GM18520 (cell line): ENCODE data around the gene GNL2.
"Not testable (repeated sequence)": the region's sequence is repeated elsewhere in the genome, so short reads cannot be mapped to it uniquely, and the experiment has no call there.

Experiments
- ATAC-seq: cut with Tn5 transposase; IDR thresholded peaks from one replicate; pipeline ENCODE4 v1.9.1; 2021; ENCODE audit not compliant: unreplicated experiment

The GNL2 gene

GRCh38 chr1:37560401-37561132 is 35.2 kb downstream of the GNL2 start:
- no peak for ATAC-seq

GRCh38 chr1:37559957-37560379 is 35.8 kb downstream of the GNL2 start:
- ATAC-seq = not testable (repeated sequence)

GRCh38 chr1:37559080-37559479 is 36.7 kb downstream of the GNL2 start:
- ATAC-seq = no peak

GRCh38 chr1:37558411-37558810 is 37.3 kb downstream of the GNL2 start:
- no peak for ATAC-seq

- ATAC-seq = no peak
These were observed 38.3 kb downstream of the GNL2 start for GRCh38 chr1:37557402-37557801.

- no peak for ATAC-seq
These were observed 39.0 kb downstream of the GNL2 start, which contains the start of gene DNALI1 for GRCh38 chr1:37556712-37557196. TSS of gene DNALI1 (plus strand) at chr1:37556940. CDS start at chr1:37556995, 55 bp downstream.

DNA sequence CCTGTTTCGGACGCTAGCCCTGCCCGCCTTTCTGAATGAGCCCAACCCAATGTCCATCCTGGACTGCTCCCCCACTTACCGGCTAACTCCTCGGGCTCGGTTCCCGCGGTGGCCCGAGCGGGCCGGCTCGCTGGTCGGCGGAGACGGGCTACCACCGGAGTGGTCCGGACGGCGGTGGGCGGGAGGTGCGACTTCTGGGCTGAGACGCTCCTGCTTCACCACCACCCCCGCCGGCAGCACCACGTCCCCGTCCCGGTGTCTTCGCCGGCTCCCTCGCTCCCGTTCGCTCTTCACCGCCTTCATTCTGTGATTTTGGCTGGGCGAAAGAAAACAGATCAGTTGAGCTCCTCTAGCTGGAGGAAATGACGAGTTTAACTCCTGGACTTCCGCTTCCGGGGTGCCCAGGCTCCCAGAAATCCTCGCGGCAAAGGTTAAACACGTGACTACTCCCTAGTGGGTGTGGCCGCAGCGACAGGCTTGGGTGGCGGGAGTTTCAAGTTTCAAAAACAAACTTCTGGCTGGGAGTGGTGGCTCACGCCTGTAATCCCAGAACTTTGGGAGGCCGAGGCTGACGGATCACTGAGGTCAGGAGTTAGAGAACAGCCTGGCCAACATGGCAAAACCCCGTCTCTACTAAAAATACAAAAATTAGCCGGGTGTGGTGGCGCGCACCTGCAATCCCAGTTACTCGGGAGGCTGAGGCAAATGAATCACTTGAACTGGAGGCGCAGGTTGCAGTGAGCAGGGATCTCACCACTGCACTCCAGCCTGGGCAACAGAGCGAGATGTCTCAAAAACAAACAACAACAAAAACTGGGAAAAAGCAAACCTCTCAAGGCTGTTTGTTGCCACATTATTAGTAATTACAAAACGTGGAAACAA is 41.6 kb downstream of the GNL2 start, which contains the start of gene SNIP1:
Gene SNIP1, minus strand, starts transcription at position 367 of the 882 bp plus-strand sequence. Its CDS starts 64 bp downstream, at position 303.
- peak; percentile 61 for ATAC-seq

GRCh38 chr1:37553598-37553926 is 42.2 kb downstream of the GNL2 start:
- no peak for ATAC-seq

GRCh38 chr1:37549341-37549740 is 46.4 kb downstream of the GNL2 start:
- no peak for ATAC-seq

DNA sequence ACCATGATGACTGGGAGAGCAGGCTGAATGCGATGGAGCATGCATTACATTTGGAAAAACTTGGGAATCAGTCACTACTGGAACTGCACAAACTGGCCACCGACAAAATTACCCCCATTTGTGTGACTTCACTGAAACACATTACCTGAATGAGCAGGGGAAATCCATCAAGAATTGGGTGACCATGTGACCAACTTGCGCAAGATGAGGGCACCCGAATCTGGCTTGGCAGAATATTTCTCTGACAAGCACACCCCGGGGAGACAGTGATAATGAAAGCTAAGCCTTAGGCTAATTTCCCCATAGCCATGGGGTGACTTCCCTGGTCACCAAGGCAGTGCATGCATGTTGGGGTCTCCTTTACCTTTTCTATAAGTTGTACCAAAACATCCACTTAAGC is 50.7 kb downstream of the GNL2 start:
- no peak for ATAC-seq

- ATAC-seq = no peak
These were observed 51.2 kb downstream of the GNL2 start for GRCh38 chr1:37544530-37544929.

GRCh38 chr1:37540036-37540785 is 55.5 kb downstream of the GNL2 start:
- ATAC-seq = no peak

DNA sequence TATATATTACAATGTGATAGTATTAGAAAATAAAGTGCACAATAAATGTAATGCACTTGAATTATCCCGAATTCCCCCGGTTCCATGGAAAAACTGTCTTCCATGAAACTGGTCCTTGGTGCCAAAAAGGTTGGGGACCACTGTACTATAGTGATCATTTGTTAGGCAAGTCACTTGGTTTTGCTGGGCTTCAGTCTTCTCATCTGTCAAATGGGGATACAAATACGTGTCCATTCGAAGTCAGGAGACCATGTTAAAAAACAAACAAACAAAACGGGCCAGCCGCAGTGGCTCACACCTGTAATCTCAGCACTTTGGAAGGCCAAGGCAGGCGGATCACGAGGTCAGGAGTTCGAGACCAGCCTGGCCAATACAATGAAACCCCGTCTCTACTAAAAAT is 56.6 kb downstream of the GNL2 start:
- ATAC-seq = not testable (repeated sequence)

GRCh38 chr1:37537378-37537777 is 58.4 kb downstream of the GNL2 start:
- ATAC-seq = no peak

GRCh38 chr1:37533317-37534093 is 62.2 kb downstream of the GNL2 start:
- ATAC-seq = no peak

GRCh38 chr1:37532418-37533156 is 63.1 kb downstream of the GNL2 start:
- ATAC-seq = not testable (repeated sequence)

DNA sequence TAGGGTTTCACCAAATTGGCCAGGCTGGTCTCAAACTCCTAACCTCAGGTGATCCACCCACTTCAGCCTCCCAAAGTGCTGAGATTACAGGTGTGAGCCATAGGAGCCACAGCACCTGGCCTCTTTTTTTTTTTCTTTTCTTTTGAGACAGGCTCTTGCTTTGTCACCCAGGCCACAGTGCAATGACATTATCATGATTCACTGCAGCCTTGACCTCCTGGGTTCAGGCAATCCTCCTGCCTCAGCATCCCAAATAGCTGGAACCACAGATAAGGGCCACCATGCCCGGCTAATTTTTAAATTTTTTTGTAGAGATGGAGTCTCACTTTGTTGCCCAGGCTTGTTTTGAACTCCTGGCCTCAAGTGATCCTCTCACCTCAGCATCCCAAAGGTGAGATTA is 65.8 kb downstream of the GNL2 start:
- not testable (repeated sequence) for ATAC-seq

- ATAC-seq = no peak
These were observed 76.1 kb downstream of the GNL2 start for GRCh38 chr1:37519613-37520012.

DNA sequence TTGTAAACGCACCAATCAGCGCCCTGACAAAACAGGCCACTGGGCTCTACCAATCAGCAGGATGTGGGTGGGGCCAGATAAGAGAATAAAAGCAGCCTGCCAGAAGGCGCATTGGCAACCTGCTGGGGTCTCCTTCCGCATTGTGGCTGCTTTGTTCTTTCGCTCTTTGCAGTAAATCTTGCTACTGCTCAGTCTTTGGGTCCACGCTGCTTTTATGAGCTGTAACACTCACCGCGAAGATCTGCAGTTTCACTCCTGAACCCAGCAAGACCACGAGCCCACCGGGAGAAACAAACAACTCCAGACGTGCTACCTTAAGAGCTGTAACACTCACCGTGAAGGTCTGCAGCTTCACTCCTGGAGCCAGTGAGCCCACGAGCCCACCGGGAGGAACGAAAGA is 76.8 kb downstream of the GNL2 start:
- not testable (repeated sequence) for ATAC-seq

- ATAC-seq = not testable (repeated sequence)
These were observed 77.5 kb downstream of the GNL2 start for GRCh38 chr1:37518241-37518640.
